Activated naive CD4-positive, alpha-beta T cell treated with anti-CD3 and anti-CD28 coated beads, Interleukin-2, amount 10 ng/mL, durations not matched to agents 7 days and 5 days (primary cell): ENCODE data around the gene RNF112.
"Not testable (repeated sequence)": the region's sequence is repeated elsewhere in the genome, so short reads cannot be mapped to it uniquely, and the experiment has no call there.

Source experiments
- CTCF ChIA-PET: fragments of 350-600 bp; sonication (Branson Sonifier 250); formaldehyde crosslinking; loops from one replicate; lab custom pipeline; 2021; ENCODE audit warnings: antibody characterized with exemption; lab: Charles Lee
- DNase-seq: peaks from one replicate; pipeline ENCODE4 v3.0.0-alpha.2; 2020
- H3K27ac Mint-ChIP-seq: one replicate; pipeline ENCODE4 v1.8.0; 2021; ENCODE audit warnings: mild to moderate bottlenecking, moderate library complexity, mixed read lengths
- H3K27me3 Mint-ChIP-seq: one replicate; pipeline ENCODE4 v1.8.0; 2021; ENCODE audit warnings: mild to moderate bottlenecking, mixed read lengths
- H3K36me3 Mint-ChIP-seq: one replicate; pipeline ENCODE4 v1.8.0; 2021; ENCODE audit warnings: mixed read lengths
- H3K4me1 Mint-ChIP-seq: one replicate; pipeline ENCODE4 v1.8.0; 2021; ENCODE audit warnings: mixed read lengths
- H3K4me3 Mint-ChIP-seq: one replicate; pipeline ENCODE4 v1.8.0; 2021; ENCODE audit warnings: mild to moderate bottlenecking, moderate library complexity, mixed read lengths
- H3K9me3 Mint-ChIP-seq: one replicate; pipeline ENCODE4 v1.8.0; 2021; ENCODE audit warnings: mixed read lengths

RNF112 gene

DNA sequence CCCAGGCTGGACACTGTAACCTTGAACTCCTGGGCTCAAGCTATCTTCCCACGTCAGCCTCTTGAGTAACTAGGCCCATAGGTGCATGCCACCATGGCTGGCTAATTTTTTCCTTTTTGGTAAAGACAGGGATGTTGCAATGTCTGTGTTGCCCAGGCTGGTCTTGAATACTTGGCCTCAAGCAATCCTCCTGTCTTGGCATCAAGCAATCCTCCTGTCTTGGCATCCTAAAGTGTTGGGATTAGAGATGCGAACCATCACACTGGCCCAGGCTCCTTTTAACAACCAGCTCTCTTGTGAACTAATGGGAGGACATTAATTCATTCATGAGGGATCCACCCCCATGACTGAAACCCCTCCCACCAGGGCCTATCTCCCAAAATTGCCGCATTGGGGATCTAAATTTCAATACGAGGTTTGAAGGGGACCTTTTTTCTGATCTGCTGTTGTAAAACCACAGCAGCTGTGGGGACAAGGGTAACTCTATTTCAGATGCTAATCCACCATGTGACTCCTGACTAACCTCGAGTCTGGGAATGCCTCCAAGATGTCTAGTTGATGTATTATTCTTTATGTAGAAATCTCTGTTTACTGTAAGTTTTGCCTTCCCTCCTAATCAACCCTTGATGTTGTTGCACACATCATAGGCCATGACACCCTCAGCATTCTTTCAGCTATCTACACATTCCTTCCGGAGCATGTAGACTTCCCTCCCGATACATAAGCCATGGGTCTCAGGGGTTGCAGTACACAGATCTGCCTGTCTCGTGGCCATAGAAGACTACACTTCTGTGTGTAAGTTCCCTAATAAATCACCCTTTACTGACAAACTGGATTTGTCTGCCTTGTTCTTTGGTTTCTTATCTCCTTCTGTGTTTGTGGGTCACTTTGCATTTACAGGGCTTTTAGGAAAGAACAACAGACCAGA is 37.6 kb downstream of the RNF112 start:
- Mint-ChIP-seq H3K36me3 (peaks cover 3% of the 10 kb centered on the region), H3K27ac (no peak overlapping the region), H3K4me3 (no peak overlapping the region), H3K4me1 (peaks cover 2% of the 10 kb centered on the region), H3K27me3 (peaks cover 47% of the 10 kb centered on the region), H3K9me3 (peaks cover 13% of the 10 kb centered on the region)
- DNase-seq: no peak
- CTCF ChIA-PET: interaction anchor here (1.7 to 5.4 kb wide), 4 partner anchors 8 to 85 kb away, joined by 4 to 102 read pairs (median 14); partner anchors contain the start of gene B9D1

- Mint-ChIP-seq H3K9me3 (peaks cover 8% of the 10 kb centered on the region), H3K4me3 (no peak overlapping the region), H3K4me1 (peaks cover 2% of the 10 kb centered on the region), H3K36me3 (peaks cover 3% of the 10 kb centered on the region), H3K27ac (no peak overlapping the region), H3K27me3 (peaks cover 48% of the 10 kb centered on the region)
- DNase-seq: no peak
- CTCF ChIA-PET: interaction anchor here (5.4 kb wide), 1 partner anchor 86 kb away, joined by 102 read pairs; the partner anchor contains the start of gene B9D1
These were observed 38.6 kb downstream of the RNF112 start for GRCh38 chr17:19449656-19450055.

DNA sequence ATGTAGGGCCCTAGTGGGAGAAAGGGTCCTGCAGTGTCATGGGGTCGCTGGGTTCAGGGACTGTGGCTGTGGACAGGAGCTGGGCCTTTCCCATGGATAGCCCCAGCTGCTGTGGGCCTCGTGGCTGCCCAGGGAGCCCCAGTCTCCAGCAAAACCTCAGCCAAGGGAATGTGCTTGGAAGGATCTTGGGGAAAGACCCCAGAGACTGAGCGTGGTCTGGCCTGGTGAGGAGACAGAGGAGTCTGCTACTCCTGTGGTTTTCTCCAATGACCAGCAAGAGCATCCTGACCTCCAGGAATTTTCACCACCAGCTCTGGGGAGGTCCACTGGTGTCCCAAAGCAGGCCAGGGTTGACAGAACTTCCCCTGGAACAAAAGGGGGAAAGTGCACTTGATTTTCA is 42.3 kb downstream of the RNF112 start:
- Mint-ChIP-seq H3K27me3 (peaks cover 47% of the 10 kb centered on the region), H3K36me3 (no peaks in the 10 kb centered on the region), H3K9me3 (no peaks in the 10 kb centered on the region), H3K4me3 (no peak overlapping the region), H3K4me1 (peaks cover 2% of the 10 kb centered on the region), H3K27ac (no peak overlapping the region)
- DNase-seq: no peak
- CTCF ChIA-PET: interaction anchor here (0.6 kb wide), 1 partner anchor 45 kb away, joined by 4 read pairs; no protein-coding TSS in a partner anchor

DNA sequence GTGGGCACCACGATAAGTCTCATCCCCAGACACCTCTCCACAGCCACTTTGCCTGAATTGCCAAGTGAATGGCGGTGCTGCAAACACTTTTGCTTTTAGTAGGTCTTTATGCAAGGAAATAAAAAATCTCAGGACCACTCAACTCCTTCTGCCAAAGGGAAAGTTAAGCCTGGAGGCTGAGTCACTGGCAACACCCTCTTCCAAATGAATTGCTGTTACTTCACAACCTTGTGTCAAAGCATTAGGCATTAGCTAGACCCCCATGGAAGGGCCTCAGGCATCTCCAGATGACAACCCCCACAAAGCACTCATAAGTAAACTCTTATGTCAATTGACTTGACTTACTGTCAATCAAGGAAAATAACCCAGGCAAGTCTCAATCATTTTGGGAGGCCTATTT is 43.0 kb downstream of the RNF112 start:
- H3K4me3 Mint-ChIP-seq: no peak overlapping the region
- peaks cover 44% of the 10 kb centered on the region for H3K27me3 Mint-ChIP-seq
- DNase-seq: no peak
- CTCF ChIA-PET: interaction anchor here (0.7 kb wide), 1 partner anchor 89 kb away, joined by 3 read pairs; no protein-coding TSS in a partner anchor
- H3K36me3 Mint-ChIP-seq: no peaks in the 10 kb centered on the region
- H3K27ac Mint-ChIP-seq: no peak overlapping the region
- H3K9me3 Mint-ChIP-seq: no peaks in the 10 kb centered on the region
- peaks cover 5% of the 10 kb centered on the region for H3K4me1 Mint-ChIP-seq

GRCh38 chr17:19456016-19456927 is 45.2 kb downstream of the RNF112 start:
- H3K9me3 Mint-ChIP-seq: no peaks in the 10 kb centered on the region
- H3K4me3 Mint-ChIP-seq: no peak overlapping the region
- DNase-seq: no peak
- no peaks in the 10 kb centered on the region for H3K36me3 Mint-ChIP-seq
- peaks cover 33% of the 10 kb centered on the region for H3K27me3 Mint-ChIP-seq
- CTCF ChIA-PET: interaction anchor here (2.5 to 4.2 kb wide), 2 partner anchors 9 to 93 kb away, joined by 10 to 17 read pairs; partner anchors contain the start of gene B9D1
- no peak overlapping the region for H3K27ac Mint-ChIP-seq
- H3K4me1 Mint-ChIP-seq: peaks cover 5% of the 10 kb centered on the region

GRCh38 chr17:19457046-19457445 is 46.0 kb downstream of the RNF112 start:
- H3K4me1 Mint-ChIP-seq: peaks cover 5% of the 10 kb centered on the region
- H3K4me3 Mint-ChIP-seq: no peak overlapping the region
- H3K9me3 Mint-ChIP-seq: no peaks in the 10 kb centered on the region
- CTCF ChIA-PET: interaction anchor here (0.6 to 4.2 kb wide), 4 partner anchors 10 to 829 kb away, joined by 3 to 17 read pairs (median 6); partner anchors contain the start of gene B9D1
- H3K27ac Mint-ChIP-seq: no peak overlapping the region
- no peak for DNase-seq
- H3K27me3 Mint-ChIP-seq: peaks cover 33% of the 10 kb centered on the region
- H3K36me3 Mint-ChIP-seq: no peaks in the 10 kb centered on the region

DNA sequence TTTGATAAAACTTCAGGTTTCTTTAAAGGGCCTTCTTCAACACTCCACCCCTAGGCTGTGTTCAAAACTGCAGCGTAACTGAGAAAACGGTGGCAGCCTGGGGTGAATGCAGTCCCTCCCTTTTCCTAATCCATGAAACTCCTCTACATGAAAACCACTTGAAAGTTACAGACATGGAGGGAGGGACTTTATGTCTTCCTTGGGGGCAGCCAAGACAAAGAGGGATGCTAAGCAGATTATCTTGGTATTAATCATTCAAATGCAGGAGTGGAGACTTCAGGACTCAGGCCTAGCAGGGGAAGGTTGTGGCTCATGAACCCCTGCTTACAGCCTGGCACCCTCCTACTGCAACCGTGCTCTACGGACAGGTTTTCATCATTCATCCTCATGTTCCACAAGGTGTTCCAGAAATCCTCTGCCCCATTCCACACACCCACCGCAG is 46.8 kb downstream of the RNF112 start:
- H3K27me3 Mint-ChIP-seq: peaks cover 32% of the 10 kb centered on the region
- no peaks in the 10 kb centered on the region for H3K36me3 Mint-ChIP-seq
- H3K4me1 Mint-ChIP-seq: peaks cover 12% of the 10 kb centered on the region
- DNase-seq: no peak
- H3K9me3 Mint-ChIP-seq: no peaks in the 10 kb centered on the region
- CTCF ChIA-PET: interaction anchor here (0.8 to 4.2 kb wide), 3 partner anchors 10 to 306 kb away, joined by 3 to 17 read pairs (median 4); partner anchors contain the start of gene B9D1
- H3K27ac Mint-ChIP-seq: no peak overlapping the region
- no peak overlapping the region for H3K4me3 Mint-ChIP-seq

DNA sequence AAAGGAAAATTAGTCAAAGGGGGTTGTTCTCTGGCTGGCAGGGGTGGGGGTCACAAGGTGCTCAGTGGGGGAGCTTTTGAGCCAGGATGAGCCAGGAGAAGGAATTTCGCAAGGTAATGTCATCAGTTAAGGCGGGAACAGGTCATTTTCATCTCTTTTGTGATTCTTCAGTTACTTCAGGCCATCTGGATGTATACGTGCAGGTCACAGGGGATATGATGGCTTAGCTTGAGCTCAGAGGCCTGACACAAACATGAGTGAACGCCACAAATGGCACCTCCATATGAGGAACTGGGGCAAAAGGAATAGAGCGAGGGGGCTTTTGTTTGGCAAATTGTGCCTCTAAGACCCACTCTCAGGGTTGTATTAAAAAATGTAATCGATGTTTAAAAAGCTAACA is 47.4 kb downstream of the RNF112 start:
- Mint-ChIP-seq H3K27me3 (peaks cover 26% of the 10 kb centered on the region), H3K4me1 (peaks cover 18% of the 10 kb centered on the region)
- H3K4me3 Mint-ChIP-seq, H3K36me3 Mint-ChIP-seq, H3K9me3 Mint-ChIP-seq, DNase-seq, H3K27ac Mint-ChIP-seq: not testable (repeated sequence)
- CTCF ChIA-PET: interaction anchor here (1.0 to 4.2 kb wide), 2 partner anchors 11 to 306 kb away, joined by 4 to 17 read pairs; no protein-coding TSS in a partner anchor

DNA sequence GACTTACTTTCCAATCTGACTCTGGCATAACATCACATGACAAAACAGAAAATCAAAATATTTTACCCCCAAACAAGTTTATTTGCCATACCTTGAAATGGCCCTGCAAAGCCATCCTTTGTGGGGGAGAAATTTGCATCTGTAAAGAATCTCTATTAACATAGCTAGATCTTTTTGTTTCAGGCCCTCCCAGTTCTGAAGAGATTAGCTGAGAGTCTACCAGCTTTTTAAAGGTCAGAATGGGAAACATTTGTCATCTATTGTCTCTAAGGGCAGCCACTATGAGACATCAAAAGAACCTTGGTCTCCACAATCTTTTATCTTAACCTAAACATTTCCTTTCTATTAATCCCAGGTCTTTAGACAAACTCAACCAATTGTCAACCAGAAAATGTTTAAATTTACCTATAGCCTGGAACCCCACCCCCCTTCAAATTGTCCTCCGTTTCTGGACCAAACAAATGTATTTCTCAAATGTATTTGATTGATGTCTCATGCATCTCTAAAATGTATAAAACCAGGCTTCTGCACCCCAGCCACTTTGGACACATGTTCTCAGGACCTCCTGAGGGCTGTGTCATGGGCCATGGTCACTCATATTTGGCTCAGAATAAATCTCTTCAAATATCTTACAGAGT is 48.1 kb downstream of the RNF112 start:
- H3K4me1 Mint-ChIP-seq: peaks cover 24% of the 10 kb centered on the region
- H3K9me3 Mint-ChIP-seq, H3K36me3 Mint-ChIP-seq, DNase-seq, H3K27ac Mint-ChIP-seq, H3K4me3 Mint-ChIP-seq: not testable (repeated sequence)
- CTCF ChIA-PET: interaction anchor here (4.2 kb wide), 1 partner anchor 12 kb away, joined by 17 read pairs; no protein-coding TSS in a partner anchor
- peaks cover 19% of the 10 kb centered on the region for H3K27me3 Mint-ChIP-seq

DNA sequence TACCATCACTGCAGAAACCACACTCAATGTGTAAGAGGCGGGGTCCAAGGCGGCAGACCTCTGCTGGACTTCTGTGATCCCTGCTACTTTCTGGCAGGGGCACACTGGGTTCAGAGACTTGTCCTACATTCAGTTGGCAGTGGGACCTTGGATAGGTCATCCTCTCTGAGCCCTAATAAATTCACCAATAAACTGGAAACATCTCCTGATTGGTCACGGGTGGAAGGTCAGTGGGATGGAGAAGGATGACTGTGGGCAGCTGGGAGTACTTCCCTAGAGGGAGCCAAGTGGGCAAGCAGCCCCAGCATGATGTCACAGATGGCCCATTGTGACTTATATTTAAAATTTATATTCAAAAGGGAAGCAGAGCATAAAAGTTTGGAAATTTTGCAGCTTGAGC is 49.7 kb downstream of the RNF112 start:
- Mint-ChIP-seq H3K27ac (no peak overlapping the region), H3K9me3 (no peaks in the 10 kb centered on the region), H3K27me3 (peaks cover 12% of the 10 kb centered on the region), H3K36me3 (no peaks in the 10 kb centered on the region), H3K4me1 (peaks cover 30% of the 10 kb centered on the region), H3K4me3 (no peak overlapping the region)
- no peak for DNase-seq
- CTCF ChIA-PET: interaction anchor here (0.5 to 1.4 kb wide), 2 partner anchors 98 to 185 kb away, joined by 3 read pairs; partner anchors contain the start of gene B9D1

- H3K4me3 Mint-ChIP-seq: no peak overlapping the region
These were observed 50.1 kb downstream of the RNF112 start for GRCh38 chr17:19461116-19461515.

GRCh38 chr17:19461681-19462080 is 50.6 kb downstream of the RNF112 start:
- H3K27me3 Mint-ChIP-seq: peaks cover 15% of the 10 kb centered on the region
- no peak overlapping the region for H3K4me3 Mint-ChIP-seq
- peaks cover 30% of the 10 kb centered on the region for H3K4me1 Mint-ChIP-seq
- H3K36me3 Mint-ChIP-seq: no peaks in the 10 kb centered on the region
- CTCF ChIA-PET: no interaction called here
- no peak overlapping the region for H3K27ac Mint-ChIP-seq
- H3K9me3 Mint-ChIP-seq: no peaks in the 10 kb centered on the region
- DNase-seq: no peak

More at GRCh38 chr17:19461116-19461515, 50.1 kb downstream of the RNF112 start:
- Mint-ChIP-seq H3K27me3 (peaks cover 9% of the 10 kb centered on the region), H3K4me1 (peaks cover 30% of the 10 kb centered on the region), H3K9me3 (no peaks in the 10 kb centered on the region), H3K36me3 (no peaks in the 10 kb centered on the region), H3K27ac (no peak overlapping the region)
- no peak for DNase-seq
- CTCF ChIA-PET: interaction anchor here (0.5 to 1.4 kb wide), 2 partner anchors 98 to 184 kb away, joined by 3 read pairs; partner anchors contain the start of gene B9D1

GRCh38 chr17:19462456-19463035 is 51.5 kb downstream of the RNF112 start:
- Mint-ChIP-seq H3K27ac (peak overlapping the region; percentile 84), H3K4me1 (peaks cover 28% of the 10 kb centered on the region), H3K27me3 (peaks cover 16% of the 10 kb centered on the region)
- H3K36me3 Mint-ChIP-seq, H3K9me3 Mint-ChIP-seq, CTCF ChIA-PET, H3K4me3 Mint-ChIP-seq, DNase-seq: not testable (repeated sequence)
